ENCODE measurements around the gene PRR12.

DNA sequence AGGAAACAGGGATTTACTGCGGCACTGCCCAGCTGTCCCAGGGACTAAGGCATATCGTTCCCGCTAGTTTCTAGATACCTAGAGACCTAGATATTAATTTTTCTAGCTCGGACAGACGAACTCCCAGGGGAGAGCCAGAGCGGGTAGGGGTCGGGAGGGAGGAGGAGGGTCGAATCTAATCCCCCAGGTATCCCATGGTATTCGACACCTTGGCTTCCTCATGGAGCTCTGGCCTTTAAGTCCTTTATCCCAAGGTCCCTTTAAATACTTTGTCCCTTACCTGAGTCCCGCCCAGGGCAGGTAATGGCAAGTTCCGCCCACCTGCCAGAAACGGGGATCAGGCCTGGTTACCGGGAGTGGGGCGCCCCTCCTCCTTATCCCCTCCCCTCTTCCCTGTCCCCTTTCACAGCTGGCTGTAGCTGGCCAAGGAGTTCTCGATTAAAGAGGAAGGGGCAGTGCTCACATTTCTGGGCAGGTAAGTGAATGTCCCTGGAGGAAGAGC lies 9.9 kb upstream of the PRR12 start, which contains the start of gene PRRG2:
- TF ChIP-seq, protein P1, sequence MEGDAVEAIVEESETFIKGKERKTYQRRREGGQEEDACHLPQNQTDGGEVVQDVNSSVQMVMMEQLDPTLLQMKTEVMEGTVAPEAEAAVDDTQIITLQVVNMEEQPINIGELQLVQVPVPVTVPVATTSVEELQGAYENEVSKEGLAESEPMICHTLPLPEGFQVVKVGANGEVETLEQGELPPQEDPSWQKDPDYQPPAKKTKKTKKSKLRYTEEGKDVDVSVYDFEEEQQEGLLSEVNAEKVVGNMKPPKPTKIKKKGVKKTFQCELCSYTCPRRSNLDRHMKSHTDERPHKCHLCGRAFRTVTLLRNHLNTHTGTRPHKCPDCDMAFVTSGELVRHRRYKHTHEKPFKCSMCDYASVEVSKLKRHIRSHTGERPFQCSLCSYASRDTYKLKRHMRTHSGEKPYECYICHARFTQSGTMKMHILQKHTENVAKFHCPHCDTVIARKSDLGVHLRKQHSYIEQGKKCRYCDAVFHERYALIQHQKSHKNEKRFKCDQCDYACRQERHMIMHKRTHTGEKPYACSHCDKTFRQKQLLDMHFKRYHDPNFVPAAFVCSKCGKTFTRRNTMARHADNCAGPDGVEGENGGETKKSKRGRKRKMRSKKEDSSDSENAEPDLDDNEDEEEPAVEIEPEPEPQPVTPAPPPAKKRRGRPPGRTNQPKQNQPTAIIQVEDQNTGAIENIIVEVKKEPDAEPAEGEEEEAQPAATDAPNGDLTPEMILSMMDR (conservative IDR thresholded peaks at IDR 0.05 in 1 of 2, IDR thresholded peaks at IDR 0.05 in 1 of 2; ENCODE audit: low read depth in 1 of 2, low read length in 2 of 2) = no peak
- no peak for TF ChIP-seq EZH2 (IDR thresholded peaks at IDR 0.05; ENCODE audit: low read length, missing control alignments)
